Fibroblast of villous mesenchyme (primary cell): ENCODE data around the gene STMN3. TPM values are rescaled to one million over a fixed set of nuclear protein-coding genes. Genes with fewer than 3 reads are reported as not detected.
"Not testable (repeated sequence)": the region's sequence is repeated elsewhere in the genome, so short reads cannot be mapped to it uniquely, and the experiment has no call there.

Experiments
- DNase-seq: peaks from one replicate; pipeline ENCODE4 v3.0.0-alpha.2; 2010; ENCODE audit warnings: low read depth
- H3K4me3 ChIP-seq: 2 replicates; pipeline ENCODE4 v1.5.1; 2011; ENCODE audit warnings: low read depth, mild to moderate bottlenecking, low read length
- CTCF ChIP-seq: IDR thresholded peaks from 2 replicates; pipeline ENCODE4 v1.5.1; 2012; ENCODE audit warnings: low read depth, mild to moderate bottlenecking, low read length; ENCODE audit not compliant: insufficient read depth
- total RNA-seq: library from RNA; depleted of rRNA; stranded (reverse); fragments of >200 nt; gene quantifications from 2 replicates; pipeline ENCODE4 v1.2.3, GENCODE V29; 2012

STMN3 gene
- total RNA-seq, 1 donor: 5.6 TPM

GRCh38 chr20:63602321-63602720, 50.9 kb downstream of the STMN3 start:
- no peak for TF ChIP-seq CTCF
- H3K4me3 ChIP-seq: no peak overlapping the region
- DNase-seq: no peak

- not testable (repeated sequence) for H3K4me3 ChIP-seq, DNase-seq
Observed at GRCh38 chr20:63601679-63602078, 51.5 kb downstream of the STMN3 start.

GRCh38 chr20:63599396-63600050, 53.7 kb downstream of the STMN3 start:
- no peak overlapping the region for H3K4me3 ChIP-seq
- no peak for TF ChIP-seq CTCF
- DNase-seq: no peak

- no peak for TF ChIP-seq CTCF
- no peak for DNase-seq
- no peak overlapping the region for H3K4me3 ChIP-seq
Observed at GRCh38 chr20:63598479-63599395, 54.5 kb downstream of the STMN3 start.

GRCh38 chr20:63597651-63598478, 55.4 kb downstream of the STMN3 start:
- DNase-seq: no peak
- TF ChIP-seq CTCF: no peak
- H3K4me3 ChIP-seq: no peak overlapping the region

- H3K4me3 ChIP-seq: no peak overlapping the region
- no peak for TF ChIP-seq CTCF
- DNase-seq: no peak
Observed at GRCh38 chr20:63596423-63596822, 56.8 kb downstream of the STMN3 start.
